ENCODE results near the gene LRBA. TPM values are rescaled to one million over a fixed set of nuclear protein-coding genes. Genes with fewer than 3 reads are reported as not detected.

The LRBA gene
- polyA plus RNA-seq, 1 of the 3 experiments (the other 2 are of a cell fraction): 11.4 TPM

DNA sequence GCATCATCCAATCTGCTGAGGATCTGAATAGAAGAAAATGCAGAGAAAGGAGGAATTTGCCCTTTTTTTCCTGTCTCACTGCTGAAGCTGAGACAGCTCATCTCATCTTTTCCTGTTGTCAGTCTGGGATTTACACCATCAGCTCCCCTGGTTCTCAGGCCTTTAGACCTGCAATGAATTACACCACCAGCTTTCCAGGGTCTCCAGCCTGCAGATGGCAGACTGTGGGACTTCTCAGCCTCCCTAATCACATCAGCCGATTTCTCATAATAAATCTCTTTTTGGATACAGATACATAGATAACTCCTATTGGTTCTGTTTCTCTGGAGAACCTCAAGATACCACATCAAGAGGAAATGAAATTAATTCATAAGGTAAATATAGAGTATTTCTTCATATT is 567.7 kb downstream of the LRBA start:
- TF ChIP-seq, protein P1, sequence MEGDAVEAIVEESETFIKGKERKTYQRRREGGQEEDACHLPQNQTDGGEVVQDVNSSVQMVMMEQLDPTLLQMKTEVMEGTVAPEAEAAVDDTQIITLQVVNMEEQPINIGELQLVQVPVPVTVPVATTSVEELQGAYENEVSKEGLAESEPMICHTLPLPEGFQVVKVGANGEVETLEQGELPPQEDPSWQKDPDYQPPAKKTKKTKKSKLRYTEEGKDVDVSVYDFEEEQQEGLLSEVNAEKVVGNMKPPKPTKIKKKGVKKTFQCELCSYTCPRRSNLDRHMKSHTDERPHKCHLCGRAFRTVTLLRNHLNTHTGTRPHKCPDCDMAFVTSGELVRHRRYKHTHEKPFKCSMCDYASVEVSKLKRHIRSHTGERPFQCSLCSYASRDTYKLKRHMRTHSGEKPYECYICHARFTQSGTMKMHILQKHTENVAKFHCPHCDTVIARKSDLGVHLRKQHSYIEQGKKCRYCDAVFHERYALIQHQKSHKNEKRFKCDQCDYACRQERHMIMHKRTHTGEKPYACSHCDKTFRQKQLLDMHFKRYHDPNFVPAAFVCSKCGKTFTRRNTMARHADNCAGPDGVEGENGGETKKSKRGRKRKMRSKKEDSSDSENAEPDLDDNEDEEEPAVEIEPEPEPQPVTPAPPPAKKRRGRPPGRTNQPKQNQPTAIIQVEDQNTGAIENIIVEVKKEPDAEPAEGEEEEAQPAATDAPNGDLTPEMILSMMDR (IDR thresholded peaks at IDR 0.05): no peak
- 48% methylated on average over 1 of the region's 1 CpG for WGBS (ENCODE audit: low lambda C conversion rate)
- Histone ChIP-seq H4K20me1 (ENCODE audit: insufficient read depth) (no peaks in the 10 kb centered on the region), H3K79me2 (ENCODE audit: insufficient read depth) (no peaks in the 10 kb centered on the region), H3K9me2 (no peaks in the 10 kb centered on the region), H3K9ac (no peak overlapping the region), H3K4me1 (ENCODE audit: control insufficient read depth in 1 of 2, insufficient read depth in 2 of 2, low read depth in 1 of 2, low read length in 1 of 2) (no peaks in the 10 kb centered on the region; a peak in 2 of 4 replicates), H3F3A (replicated peaks; ENCODE audit: insufficient read depth) (no peaks in the 10 kb centered on the region), H2AFZ (ENCODE audit: low read depth) (no peak overlapping the region), H3K4me3 (ENCODE audit: low read depth in 2 of 2, low read length in 1 of 2) (no peak overlapping the region), H3K27me3 (ENCODE audit: insufficient read depth) (no peaks in the 10 kb centered on the region), H3K27ac (ENCODE audit: low read depth in 2 of 2, low read length in 1 of 2) (no peak overlapping the region), H3K4me2 (no peak overlapping the region), H3K9me3 (peaks cover 9% of the 10 kb centered on the region; the same call in 1 of the 2 replicates), H3K36me3 (replicated peaks in 1 of 2; ENCODE audit: control insufficient read depth in 1 of 2, insufficient read depth in 2 of 2, low read length in 1 of 2) (peaks cover 0 to 3% of the 10 kb centered on the region in 2 experiments)
- DNase-seq: no peak
- ChIA-PET CTCF (interaction anchor here (1.0 kb wide), 1 partner anchor 9 kb away, joined by 3 read pairs; no protein-coding TSS in a partner anchor), POLR2A (no interaction called here)

DNA sequence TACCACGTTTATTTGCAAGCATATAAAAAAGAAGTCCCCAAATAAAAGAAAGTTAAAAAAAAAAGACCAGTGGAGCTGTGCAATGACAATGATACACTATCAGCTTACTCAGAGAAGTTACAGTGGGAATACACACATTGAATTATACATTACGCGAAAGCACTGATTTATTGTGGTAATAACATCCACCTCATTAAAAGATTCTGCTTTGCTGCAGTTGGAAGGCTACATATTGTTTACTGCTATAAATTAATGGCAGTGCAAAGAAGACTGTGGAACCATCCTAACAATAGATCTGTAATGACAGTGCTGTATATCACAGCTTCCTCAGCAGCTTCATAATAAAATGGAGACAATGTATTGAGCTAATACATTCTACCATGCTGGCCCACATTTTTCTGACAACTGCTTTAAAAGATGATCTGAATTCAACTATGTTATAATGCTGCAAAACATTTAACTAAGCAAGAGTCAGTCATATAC is 575.6 kb downstream of the LRBA start:
- Histone ChIP-seq H3K36me3 (replicated peaks in 1 of 2; ENCODE audit: control insufficient read depth in 1 of 2, insufficient read depth in 2 of 2, low read length in 1 of 2) (peaks cover 0 to 4% of the 10 kb centered on the region in 2 experiments), H3K9me2 (no peaks in the 10 kb centered on the region), H3K9me3 (no peaks in the 10 kb centered on the region), H2AFZ (ENCODE audit: low read depth) (no peak overlapping the region), H3K4me1 (ENCODE audit: control insufficient read depth in 1 of 2, insufficient read depth in 2 of 2, low read depth in 1 of 2, low read length in 1 of 2) (no peaks in the 10 kb centered on the region; a peak in 1 of 4 replicates), H3F3A (replicated peaks; ENCODE audit: insufficient read depth) (no peaks in the 10 kb centered on the region), H3K27ac (ENCODE audit: low read depth in 2 of 2, low read length in 1 of 2) (no peak overlapping the region), H3K9ac (no peak overlapping the region), H3K4me2 (no peak overlapping the region), H3K79me2 (ENCODE audit: insufficient read depth) (no peaks in the 10 kb centered on the region), H3K4me3 (ENCODE audit: low read depth in 2 of 2, low read length in 1 of 2) (no peak overlapping the region), H3K27me3 (ENCODE audit: insufficient read depth) (no peaks in the 10 kb centered on the region), H4K20me1 (ENCODE audit: insufficient read depth) (no peaks in the 10 kb centered on the region)
- WGBS (ENCODE audit: low lambda C conversion rate): 76% methylated on average over 3 of the region's 3 CpGs
- DNase-seq: no peak
- ChIA-PET CTCF (interaction anchor here (1.6 kb wide), 1 partner anchor 28 kb away, joined by 4 read pairs; no protein-coding TSS in a partner anchor), POLR2A (no interaction called here)
- TF ChIP-seq RAD21 (IDR thresholded peaks at IDR 0.05; ENCODE audit: low read length): no peak
- TF ChIP-seq, protein P2, sequence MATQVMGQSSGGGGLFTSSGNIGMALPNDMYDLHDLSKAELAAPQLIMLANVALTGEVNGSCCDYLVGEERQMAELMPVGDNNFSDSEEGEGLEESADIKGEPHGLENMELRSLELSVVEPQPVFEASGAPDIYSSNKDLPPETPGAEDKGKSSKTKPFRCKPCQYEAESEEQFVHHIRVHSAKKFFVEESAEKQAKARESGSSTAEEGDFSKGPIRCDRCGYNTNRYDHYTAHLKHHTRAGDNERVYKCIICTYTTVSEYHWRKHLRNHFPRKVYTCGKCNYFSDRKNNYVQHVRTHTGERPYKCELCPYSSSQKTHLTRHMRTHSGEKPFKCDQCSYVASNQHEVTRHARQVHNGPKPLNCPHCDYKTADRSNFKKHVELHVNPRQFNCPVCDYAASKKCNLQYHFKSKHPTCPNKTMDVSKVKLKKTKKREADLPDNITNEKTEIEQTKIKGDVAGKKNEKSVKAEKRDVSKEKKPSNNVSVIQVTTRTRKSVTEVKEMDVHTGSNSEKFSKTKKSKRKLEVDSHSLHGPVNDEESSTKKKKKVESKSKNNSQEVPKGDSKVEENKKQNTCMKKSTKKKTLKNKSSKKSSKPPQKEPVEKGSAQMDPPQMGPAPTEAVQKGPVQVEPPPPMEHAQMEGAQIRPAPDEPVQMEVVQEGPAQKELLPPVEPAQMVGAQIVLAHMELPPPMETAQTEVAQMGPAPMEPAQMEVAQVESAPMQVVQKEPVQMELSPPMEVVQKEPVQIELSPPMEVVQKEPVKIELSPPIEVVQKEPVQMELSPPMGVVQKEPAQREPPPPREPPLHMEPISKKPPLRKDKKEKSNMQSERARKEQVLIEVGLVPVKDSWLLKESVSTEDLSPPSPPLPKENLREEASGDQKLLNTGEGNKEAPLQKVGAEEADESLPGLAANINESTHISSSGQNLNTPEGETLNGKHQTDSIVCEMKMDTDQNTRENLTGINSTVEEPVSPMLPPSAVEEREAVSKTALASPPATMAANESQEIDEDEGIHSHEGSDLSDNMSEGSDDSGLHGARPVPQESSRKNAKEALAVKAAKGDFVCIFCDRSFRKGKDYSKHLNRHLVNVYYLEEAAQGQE (IDR thresholded peaks at IDR 0.05; ENCODE audit: low read depth, low read length): no peak
- no peak for TF ChIP-seq SMC3 (IDR thresholded peaks at IDR 0.05; ENCODE audit: low read depth, low read length)
- TF ChIP-seq, protein P3, sequence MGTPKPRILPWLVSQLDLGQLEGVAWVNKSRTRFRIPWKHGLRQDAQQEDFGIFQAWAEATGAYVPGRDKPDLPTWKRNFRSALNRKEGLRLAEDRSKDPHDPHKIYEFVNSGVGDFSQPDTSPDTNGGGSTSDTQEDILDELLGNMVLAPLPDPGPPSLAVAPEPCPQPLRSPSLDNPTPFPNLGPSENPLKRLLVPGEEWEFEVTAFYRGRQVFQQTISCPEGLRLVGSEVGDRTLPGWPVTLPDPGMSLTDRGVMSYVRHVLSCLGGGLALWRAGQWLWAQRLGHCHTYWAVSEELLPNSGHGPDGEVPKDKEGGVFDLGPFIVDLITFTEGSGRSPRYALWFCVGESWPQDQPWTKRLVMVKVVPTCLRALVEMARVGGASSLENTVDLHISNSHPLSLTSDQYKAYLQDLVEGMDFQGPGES (IDR thresholded peaks at IDR 0.05; ENCODE audit: low read depth, low read length): no peak
- no peak for TF ChIP-seq TAF1 (IDR thresholded peaks at IDR 0.05; ENCODE audit: borderline replicate concordance, low read depth, low read length)
- TF ChIP-seq, protein P4, sequence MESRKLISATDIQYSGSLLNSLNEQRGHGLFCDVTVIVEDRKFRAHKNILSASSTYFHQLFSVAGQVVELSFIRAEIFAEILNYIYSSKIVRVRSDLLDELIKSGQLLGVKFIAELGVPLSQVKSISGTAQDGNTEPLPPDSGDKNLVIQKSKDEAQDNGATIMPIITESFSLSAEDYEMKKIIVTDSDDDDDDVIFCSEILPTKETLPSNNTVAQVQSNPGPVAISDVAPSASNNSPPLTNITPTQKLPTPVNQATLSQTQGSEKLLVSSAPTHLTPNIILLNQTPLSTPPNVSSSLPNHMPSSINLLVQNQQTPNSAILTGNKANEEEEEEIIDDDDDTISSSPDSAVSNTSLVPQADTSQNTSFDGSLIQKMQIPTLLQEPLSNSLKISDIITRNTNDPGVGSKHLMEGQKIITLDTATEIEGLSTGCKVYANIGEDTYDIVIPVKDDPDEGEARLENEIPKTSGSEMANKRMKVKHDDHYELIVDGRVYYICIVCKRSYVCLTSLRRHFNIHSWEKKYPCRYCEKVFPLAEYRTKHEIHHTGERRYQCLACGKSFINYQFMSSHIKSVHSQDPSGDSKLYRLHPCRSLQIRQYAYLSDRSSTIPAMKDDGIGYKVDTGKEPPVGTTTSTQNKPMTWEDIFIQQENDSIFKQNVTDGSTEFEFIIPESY (IDR thresholded peaks at IDR 0.05; ENCODE audit: borderline replicate concordance, low read depth): no peak
- no peak for TF ChIP-seq TCF12 (IDR thresholded peaks at IDR 0.05)
- TF ChIP-seq, protein P5, sequence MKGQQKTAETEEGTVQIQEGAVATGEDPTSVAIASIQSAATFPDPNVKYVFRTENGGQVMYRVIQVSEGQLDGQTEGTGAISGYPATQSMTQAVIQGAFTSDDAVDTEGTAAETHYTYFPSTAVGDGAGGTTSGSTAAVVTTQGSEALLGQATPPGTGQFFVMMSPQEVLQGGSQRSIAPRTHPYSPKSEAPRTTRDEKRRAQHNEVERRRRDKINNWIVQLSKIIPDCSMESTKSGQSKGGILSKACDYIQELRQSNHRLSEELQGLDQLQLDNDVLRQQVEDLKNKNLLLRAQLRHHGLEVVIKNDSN (IDR thresholded peaks at IDR 0.05; ENCODE audit: borderline replicate concordance, low read depth): no peak
- TF ChIP-seq TEAD4 (IDR thresholded peaks at IDR 0.05; ENCODE audit: borderline replicate concordance, insufficient read depth): no peak

All from SK-N-SH (cell line).